HG02840 (cell line): ENCODE measurements around the gene RAPGEF5.

Experiments
- ATAC-seq: cut with Tn5 transposase; IDR thresholded peaks from one replicate; pipeline ENCODE4 v1.9.1; 2021; ENCODE audit warnings: mild to moderate bottlenecking, moderate library complexity, moderate number of reproducible peaks; ENCODE audit not compliant: unreplicated experiment, low FRiP score

The RAPGEF5 gene

DNA sequence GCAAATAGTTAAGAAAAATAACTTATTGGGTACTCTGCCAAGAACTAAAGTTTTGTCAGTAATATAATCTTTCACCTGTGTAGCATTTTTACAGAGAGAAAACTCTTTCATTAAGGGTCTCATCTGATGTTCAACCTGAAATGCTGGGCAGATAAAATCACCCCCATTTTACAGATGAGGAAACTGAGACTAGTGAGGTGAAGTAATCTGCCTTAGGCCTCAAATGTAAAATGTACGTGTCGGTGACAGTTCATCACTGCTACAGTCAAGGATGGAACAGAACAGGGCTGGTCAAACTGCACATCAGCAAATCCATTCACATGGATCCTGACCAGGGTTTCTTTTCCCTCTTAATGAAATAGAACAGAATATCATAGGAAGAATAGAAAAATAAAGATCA lies 121.8 kb downstream of the RAPGEF5 start:
- no peak for ATAC-seq

DNA sequence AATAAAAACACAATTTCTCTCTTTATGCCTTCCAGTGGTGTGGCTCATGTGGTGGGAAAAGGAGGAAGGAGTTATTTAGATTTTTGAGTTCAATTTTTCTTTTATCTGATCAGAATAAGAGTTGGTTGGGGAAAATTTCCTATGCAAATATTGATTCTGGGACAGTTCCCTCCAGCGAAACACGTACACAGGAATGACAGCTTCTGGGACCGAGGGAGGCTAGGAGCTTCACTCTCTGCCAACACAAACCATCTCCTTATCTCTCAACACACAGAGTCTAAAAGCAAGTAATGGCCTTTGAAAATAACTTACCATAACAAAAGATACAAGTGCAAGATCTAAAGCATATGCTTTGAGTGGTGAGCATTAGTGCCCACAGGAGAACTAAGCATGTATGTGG lies 122.7 kb downstream of the RAPGEF5 start:
- no peak for ATAC-seq

DNA sequence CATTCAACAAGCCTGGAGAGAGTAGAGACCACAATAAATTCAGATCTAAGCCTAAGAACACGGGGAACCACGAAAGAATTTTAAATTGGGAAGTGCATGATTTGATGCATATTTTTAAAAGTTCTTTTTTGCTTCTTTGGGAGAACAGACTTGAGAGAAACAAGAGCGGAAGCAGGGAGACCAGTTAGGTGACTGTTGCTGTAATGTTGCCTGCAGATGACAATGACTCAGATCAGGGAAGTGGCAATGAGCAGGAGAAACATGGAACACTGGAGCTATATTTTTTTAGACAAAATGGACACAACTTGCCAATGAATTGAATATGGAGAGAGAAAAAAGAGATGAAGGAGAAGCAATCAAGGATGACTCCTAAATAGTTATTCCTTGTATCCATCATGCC lies 125.1 kb downstream of the RAPGEF5 start:
- ATAC-seq: no peak

DNA sequence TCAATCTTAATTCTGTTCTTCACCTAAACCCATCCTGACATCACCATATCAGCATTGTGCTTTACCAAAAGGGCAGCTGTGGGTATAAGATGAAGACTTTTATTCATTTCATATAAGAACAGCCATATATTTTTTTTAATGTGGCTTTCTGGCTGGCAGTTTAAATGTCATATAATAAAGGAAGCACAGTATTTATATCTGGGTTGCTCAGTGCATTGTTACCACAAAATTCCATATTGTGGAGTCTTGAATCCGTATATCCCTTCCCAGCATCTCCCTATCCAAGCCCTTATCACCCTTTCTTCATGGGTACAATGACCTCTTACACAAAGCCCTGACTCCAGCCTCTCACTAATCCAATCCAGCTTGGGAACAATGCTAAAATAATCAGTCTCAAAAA lies 125.8 kb downstream of the RAPGEF5 start:
- no peak for ATAC-seq

DNA sequence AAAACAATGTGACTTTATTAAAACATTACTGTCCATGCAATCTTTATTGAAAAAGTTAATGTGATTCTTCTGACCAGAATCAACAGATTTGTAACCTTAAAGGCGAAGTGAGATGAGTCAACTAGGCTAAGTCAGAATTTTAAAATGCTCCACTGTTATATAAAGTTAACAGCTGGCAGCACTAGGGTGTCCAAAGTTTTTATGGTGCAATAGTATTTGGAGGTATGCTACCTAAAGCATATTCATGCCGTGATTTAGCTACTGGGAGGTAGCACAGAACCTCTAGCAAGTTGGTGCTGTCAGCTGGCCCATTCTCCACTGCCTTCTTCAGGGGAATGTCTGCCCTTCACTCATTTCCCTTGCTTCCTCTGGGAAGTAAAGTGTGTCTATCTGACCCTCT lies 126.7 kb downstream of the RAPGEF5 start:
- ATAC-seq: no peak

DNA sequence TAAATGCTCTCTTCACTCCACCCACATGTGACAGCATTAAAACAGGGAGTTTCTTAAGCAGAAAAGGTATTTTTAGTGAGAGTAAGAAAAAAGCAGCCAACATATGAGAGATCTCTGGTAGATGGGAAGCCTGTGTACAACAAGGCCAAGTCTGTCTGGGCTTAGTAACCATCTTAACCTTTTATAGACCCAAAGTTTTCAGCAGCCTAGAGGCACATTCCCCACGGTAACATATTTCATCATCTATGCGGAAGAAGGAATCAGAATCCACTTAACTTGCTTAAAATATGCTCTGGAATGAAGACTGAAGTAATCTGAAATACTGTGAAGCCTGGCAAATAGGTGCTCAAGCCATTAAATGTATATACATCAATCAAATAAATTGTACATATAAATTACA lies 127.8 kb downstream of the RAPGEF5 start:
- no peak for ATAC-seq

DNA sequence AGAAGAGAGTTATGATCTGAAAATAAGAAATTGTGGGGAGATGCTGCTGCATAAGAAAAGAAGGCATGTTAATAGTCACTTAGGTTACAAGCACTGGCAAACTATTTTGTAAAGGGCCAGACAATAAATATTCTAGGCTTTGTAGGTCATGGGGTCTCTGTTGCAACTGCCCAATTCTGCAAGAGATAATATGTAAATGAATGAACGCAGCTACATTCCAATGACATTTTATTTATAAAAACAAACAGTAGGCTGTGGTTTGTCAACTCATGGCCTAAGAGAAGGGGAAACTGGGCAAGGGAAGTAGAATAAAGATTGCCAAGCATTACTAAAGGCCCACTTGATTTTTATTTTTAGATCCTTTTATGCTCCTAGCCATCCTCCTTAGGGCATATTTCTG lies 133.1 kb downstream of the RAPGEF5 start:
- no peak for ATAC-seq

DNA sequence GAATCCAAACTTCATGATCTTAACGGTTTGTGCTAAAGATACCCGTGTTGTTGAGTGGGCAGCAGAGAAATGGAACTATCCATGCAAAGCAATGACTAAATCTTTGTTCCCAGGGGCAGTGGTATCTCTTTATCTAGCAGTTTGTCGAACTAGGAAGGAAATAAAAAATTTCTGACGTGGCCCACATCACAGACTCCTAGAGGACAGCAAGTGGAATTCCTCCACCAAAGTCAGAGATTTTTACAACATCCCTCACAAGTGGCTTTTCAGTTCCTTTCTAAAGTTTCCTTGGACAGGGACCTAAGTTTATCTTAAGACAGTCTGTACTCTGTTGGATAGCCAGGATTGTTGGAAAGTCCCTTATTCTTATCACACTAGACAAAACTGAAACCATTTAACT lies 136.0 kb downstream of the RAPGEF5 start:
- ATAC-seq: no peak

DNA sequence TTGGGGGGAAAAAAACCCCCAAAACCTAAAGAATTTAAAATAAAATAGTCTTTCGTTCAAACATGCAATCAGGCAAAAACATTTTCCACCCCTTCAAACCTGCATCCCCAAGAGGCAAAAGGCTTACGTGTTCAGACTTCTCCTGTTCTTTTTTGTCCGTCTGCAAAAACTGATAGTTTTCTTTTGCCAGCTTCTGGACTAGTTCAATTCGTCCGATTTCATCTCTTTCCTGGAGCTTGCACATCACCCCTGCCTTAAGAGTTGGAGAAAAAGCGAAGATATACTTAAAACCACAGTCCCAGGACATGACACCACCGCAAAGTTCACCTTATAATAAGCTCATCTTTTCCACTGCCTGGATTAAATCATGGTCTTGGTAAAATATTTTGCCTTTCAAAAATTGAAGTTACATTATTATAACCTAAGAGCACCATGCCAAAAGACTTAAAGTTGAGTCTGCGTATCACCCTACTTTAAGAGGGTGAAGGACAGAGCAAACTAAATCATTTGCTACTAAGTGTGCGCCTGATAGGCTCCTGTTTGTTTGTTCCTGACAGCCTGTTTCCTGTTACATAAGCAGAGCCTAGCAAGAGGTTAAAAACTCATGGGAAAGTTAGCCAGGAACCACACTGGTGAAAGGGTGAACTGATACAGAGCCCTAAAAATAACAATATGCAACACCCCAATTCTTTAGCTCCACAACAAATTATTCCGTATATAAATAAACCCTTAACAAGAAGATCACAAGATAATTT lies 137.0 kb downstream of the RAPGEF5 start:
- no peak for ATAC-seq

DNA sequence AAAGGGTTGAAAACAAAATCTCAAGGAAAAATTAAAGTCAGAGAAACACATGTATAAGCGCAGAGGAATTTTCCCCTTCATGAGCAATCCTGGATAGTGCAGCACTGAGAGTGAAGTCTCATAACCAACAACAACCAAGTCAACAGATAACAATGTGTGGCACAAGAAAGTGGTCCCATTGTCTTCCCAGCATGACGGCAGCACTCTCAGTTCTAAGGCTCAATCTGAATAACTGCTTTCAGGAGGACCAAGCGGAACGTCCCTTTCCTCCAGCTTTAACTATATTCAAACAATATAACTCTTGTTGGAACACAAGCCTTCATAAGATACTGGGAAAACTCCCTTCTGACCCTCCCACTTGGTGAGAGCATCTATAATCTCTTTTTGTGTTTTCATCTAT lies 137.9 kb downstream of the RAPGEF5 start:
- no peak for ATAC-seq

DNA sequence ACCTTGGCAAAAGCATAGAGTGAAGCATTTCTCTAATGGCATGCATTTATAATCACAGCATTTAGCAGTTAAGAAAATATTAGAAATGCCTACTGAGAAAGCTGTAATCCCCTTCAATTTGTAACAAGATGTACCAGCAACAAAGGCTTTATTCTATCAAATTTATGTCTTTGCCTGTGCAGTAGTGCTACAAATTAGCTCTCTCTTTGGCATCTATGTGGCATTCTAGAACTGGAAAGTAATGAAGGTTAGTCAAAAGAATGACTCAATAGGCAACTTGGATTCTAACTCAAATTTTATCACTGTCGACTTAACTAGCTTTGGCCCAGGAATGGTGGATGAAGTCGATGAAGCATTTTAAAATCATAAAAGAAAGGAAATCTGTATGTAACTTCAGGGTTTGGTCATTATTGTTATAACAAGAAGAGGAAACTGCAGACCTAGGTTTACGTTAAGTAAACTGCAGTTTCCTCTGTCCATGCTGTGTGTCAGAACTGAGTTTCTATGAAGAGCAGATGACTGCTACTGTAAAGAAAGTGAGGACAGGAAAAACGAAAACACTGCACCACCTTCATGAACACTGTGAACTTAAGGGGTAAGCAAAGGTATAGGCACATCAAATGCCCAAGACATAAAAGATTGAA lies 140.0 kb downstream of the RAPGEF5 start:
- ATAC-seq: no peak

DNA sequence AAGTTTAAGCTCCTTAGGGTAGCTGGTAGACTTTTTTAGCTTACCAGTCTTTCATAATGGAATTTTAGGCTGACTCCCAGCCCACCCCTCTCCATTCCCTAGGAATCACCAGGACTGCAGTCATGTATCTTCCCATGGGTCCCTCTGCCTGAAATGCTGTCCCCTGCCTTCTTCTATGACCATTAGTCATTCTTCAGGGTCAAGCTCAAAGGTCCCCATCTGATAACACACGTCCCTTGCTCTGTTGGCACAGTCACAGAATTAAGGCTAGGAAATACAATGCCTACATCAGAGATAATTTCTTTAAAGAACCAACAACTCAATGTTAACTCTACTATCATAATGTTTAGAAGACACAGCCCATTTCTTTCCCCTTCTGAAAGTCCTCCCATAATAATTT lies 140.6 kb downstream of the RAPGEF5 start:
- no peak for ATAC-seq

DNA sequence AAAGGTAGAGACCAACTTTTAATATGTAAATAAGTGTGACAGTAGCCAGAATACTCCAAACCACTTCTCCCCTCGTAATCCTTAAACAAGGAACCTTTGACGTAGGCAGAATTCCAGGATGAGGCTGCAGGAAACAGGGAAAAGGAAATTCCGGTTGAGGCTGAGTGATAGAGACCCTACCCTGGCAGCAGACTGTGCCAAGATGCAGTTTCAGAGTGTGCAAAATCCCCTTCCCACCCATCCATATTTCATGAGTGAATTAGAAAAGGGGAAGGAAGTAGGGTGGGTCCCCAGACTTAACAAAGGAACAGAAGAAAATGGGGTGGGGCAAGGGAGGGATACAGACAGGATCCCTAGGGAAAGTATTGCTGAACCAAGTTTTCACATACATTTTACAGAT lies 143.0 kb downstream of the RAPGEF5 start:
- no peak for ATAC-seq

DNA sequence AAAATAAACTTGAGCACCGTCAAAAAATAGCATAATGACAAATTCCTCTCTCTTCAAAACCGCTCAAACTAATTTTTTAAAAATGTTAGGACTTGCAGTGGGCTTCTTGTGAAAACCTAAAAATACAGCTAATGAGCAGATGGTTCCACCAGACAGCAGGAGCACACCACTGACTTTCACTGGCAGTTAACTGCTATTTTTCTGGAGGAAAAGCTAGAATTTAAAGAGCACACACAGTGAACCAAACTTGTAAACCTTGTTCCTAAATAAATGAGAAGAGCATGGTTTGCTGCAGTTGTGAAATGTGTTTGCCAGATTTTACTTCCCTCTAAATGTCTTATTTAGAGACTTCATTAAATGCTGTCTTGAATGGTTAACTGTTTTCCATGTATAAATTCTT lies 143.9 kb downstream of the RAPGEF5 start:
- no peak for ATAC-seq

DNA sequence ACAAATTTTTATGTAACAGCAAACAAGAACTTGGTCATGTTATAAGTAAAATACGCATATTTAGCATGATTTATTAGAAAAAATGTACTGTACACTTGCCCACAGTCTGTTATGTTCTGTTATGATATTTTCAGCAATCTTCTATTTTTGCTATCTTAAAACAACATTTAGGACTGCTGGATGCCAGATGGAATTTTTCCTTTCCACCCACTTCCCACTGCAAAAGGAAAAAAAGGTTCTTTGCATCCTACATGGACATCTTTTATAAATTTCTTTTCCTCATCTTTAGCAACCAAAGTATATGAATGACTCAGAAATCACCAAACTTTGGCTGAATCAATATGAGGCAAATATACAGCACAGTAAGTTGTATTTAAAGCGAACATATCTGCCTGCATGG lies 146.0 kb downstream of the RAPGEF5 start:
- no peak for ATAC-seq

DNA sequence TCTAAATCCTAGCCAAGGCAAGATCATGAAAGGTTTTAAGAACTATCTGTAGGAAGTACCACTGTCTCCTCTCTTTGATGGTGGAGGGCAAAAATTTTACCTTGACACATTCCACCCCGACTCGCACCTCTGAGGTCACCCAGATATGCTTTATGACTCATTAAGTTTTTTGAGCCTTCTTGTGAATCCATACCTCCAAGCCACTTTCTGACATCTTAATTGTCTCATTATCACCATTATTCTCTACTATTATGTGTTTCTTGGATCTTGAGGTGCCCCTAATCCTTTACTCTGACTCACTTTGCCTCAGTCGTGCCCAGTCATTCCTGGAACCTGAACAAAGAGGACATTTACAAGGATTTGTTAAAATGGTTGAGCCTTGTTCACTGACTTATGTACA lies 146.6 kb downstream of the RAPGEF5 start:
- no peak for ATAC-seq

DNA sequence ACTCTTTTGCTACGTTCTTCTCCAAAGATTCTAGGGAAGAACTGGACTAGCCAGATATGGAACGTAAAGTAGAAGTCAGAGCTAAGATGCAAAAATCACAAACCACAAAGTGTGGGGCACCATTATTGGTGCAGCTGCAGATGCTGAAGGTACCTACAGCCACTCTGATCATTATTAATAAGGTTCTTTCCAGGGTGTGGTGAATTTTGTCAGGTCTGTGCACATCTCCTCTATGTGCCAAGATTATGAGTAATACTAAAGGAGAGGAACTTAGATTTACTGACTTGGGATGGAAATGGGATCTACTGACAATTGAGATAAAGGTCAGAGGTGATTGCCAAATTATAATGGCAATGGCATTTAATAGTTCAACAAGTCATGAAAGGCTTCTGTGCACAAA lies 148.2 kb downstream of the RAPGEF5 start:
- no peak for ATAC-seq

DNA sequence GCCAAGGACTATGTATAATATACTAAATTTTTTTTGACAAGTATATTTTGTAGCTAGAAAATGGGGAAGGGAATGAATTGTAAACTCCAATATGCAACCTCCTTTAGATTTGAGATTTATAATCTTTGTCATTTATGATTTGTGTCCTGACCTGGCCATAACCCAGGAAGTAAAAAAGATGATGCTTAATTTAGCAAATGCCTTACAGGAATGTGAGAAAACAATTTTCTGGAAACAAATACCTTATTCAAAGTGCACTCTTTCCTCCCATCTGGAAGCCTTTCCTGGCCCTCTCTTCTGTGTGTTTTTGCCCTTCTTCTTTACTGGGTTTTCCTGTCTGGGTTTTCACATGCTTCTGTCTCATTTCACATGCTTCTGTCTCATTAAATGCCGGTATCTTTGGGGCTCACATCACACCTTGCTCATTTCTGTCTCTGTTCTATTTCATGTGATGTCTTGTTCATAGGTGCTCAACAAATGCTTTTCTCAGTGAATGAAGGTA lies 149.2 kb downstream of the RAPGEF5 start:
- no peak for ATAC-seq

DNA sequence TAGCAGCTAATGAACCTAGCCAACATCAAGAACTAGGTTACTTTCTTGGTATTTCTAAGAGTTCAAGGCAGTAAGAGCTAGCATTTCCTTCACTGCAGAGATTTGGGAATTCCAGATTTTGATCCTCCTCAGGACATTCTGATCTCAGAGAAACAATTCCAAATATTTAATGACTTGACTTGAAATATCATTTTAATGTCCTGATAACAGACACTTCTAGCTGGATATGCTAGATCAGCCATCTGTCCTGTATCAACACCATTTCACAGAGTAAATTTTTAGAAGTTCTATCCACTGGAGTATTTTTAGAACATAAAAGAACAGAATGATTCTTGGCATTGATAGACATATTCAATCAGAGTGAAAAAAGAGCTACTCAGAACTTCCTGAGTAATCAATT lies 151.3 kb downstream of the RAPGEF5 start:
- ATAC-seq: no peak

DNA sequence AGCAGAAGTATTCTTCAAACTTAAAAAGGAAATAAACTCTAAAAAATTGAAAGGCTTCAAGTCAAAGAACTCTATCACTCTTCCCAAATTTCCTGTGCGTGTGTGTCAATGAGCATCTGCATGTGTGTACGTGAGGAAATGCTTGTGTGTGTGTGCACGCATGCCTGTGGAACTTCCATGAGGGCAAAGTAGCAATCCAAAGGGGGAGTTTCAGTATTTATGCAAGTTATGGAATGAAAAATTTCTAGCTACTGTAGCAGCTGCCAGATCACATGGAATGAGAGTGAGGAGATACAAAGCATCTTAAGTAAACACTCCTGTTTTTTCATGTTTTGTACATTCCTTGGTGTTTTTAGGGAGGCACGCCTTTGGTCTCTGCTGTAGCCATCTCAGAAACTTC lies 152.6 kb downstream of the RAPGEF5 start:
- no peak for ATAC-seq

DNA sequence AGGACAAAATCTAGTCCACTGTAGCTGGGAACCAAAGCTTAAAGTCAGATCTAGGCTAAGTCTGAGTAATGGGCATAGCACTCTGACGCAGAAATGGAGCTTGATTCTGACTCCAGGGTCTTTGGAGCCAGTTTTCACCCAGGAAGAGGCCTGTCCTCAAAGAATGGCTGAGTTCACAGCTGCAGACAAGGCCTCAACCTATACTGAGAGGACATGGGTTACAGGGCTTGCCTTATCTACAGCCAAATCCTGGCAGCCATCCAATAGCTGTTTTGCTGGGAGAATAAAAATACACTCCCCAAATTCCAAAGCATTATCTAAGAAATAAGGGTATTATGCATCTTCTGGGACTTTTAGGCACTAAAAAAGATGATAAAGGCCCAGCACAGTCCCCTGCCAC lies 154.8 kb downstream of the RAPGEF5 start:
- no peak for ATAC-seq

DNA sequence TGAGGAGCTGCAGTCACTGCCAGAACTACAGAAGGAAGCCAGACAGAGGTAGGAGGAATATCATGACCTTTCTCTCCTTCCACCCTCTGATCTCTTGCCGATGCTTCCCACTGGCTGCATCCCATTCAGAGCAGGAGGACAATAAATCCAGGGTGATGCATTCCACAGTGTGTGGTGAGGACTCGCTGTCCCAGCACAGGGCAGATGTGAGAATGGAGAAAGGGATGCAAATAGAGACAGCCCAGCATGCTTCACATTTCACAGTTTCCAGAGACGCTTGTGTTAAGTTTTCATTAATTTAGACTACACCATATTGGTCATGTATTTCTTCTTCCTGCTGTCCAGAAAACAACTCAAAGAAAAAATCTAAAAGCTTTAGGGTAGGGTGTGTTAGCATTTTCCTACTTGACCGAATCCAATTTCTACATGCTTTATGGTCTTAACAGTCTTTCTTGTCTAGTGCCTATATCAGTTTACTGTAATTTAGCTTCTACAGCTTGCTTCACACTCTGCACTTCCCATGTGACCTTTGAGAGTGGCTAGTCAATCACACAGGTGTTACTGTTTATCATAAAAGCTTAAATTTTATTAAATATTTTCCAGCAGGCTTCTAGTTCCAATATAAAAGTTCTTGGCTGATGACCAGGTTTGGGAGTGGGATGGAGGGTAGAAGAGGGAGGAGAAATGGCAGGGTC lies 155.6 kb downstream of the RAPGEF5 start:
- ATAC-seq: no peak
